Limb (tissue), 2 donors: ENCODE data around the gene SMARCB1.
"Not testable (repeated sequence)": the region's sequence is repeated elsewhere in the genome, so short reads cannot be mapped to it uniquely, and the experiment has no call there.

Experiments
- DNase-seq, 2 donors: peaks; one replicate each; pipeline ENCODE4 v3.0.0-alpha.2; 2016; ENCODE audit errors: extremely low spot score in 2 of 2

The SMARCB1 gene

DNA sequence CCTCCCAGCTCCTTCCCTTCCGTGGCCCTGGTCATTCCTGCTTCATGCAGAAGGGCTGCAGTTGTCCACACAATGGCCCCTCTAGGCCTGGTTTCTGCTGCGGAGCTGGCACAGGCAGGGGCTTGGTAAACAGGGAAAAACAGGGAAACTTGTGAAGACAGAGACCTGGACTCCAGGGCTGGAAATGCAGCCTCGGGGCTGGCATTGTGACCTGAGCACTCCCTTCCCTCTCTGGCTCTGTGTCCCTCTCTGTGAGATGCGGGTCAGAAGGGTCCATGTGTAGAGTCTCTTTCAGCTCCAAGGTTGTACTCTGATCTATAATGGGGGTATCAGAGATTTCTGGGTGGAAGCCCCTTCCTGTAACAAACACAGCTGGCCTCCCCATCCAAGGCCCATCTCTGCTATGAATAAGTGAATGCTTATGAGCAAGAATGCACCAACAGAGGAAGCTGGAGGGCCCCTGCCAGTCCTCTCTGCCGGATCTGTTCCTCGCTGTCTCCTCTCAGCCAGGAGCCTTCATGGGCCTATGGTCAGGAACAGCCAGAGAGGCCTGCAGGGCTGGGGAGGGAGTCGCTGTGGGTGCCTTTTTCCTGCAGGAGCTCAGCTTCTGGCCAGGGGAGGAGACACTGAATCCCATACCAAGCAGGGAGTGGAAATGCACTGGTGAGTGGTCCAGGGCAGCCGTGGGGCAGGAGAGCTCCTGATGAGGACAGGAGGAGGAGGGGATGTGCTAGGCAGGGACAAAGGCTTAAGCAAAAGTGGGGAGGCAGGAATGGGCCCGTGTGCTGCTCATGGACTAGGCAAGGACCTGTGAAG, 58.7 kb downstream of the SMARCB1 start:
- DNase-seq: no peak

DNA sequence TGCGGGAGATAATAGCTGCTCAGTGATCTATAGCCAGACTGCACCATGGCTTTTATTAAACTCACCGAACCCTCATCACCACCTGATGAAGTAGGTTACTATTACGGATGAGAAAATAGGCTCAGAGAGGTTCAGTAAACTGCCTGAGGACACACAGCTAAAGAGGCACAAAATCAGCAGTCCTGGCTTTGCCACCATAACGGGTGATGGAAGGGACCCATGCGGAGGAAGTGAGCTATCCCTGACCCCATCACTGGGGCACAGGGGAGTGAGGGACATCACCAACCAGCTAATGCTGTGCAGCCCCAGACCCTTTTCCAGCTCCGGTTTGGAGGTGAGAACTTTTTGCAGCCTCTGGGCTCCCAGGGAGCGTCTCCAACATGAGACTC, 59.3 kb downstream of the SMARCB1 start:
- DNase-seq: no peak

DNA sequence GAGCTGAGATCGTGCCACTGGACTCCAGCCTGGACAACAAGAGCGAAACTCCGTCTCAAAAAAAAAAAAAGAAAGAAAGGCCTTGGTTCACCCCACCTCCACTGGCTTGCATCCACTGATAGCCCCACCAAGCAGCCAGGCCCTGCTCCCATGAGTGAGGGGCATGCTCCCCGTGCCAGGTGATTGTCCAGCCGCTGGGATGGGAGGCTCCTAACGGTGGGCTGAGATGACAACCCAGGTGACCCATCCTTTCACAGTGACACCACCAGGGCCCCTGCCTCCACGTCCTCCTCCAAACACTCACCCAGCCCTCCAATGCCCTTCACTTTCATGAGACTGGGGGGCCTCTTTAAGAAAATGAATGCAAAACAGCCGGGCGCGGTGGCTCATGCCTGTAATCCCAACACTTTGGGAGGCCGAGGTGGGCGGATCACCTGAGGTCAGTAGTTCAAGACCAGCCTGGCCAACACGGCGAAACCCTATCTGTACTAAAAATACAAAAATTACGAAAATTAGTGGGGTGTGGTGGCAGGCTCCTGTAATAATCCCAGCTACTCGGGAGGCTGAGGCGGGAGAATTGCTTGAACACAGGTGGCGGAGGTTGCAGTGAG, 60.6 kb downstream of the SMARCB1 start:
- DNase-seq: no peak

DNA sequence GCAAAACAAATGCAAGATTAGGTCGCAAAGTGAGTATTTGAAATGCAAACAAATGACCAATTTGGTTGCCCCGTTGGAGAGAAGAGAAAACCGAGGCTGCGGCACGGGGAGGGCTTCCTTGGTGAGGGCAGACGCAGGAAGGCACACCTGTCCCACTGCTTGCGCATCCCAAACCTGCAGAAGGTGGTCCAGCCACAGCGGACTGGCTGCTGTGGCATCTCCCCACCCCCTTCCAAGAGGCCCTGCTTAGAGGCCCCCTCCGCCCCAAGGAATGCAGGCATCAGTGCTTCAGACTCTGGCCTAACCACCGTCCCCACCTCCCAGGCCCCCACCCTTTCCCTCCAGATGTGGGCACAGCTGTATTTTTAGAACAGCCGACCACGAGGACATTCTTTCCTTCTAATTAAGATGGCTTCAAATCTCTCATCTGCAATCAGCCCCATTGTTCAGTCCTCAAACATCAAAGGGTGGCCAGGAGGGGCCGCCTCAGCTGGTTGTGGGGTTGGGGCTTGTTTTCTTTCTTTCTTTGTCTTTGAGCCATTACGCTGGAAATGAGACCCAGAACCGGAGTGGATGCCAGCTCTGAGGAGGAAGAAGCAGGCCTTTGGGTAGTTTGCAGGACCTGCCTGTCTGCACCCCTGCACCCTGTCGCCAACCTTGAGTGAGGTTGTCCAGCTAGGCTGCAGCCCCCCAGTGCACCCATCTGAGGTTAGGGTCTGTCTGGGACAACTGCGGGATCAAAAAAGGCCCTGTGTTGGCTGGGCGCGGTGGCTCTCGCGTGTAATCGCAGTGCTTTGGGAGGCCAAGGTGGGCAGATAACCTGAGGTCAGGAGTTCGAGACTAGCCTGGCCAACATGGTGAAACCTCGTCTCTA, 61.5 kb downstream of the SMARCB1 start:
- no peak for DNase-seq

DNA sequence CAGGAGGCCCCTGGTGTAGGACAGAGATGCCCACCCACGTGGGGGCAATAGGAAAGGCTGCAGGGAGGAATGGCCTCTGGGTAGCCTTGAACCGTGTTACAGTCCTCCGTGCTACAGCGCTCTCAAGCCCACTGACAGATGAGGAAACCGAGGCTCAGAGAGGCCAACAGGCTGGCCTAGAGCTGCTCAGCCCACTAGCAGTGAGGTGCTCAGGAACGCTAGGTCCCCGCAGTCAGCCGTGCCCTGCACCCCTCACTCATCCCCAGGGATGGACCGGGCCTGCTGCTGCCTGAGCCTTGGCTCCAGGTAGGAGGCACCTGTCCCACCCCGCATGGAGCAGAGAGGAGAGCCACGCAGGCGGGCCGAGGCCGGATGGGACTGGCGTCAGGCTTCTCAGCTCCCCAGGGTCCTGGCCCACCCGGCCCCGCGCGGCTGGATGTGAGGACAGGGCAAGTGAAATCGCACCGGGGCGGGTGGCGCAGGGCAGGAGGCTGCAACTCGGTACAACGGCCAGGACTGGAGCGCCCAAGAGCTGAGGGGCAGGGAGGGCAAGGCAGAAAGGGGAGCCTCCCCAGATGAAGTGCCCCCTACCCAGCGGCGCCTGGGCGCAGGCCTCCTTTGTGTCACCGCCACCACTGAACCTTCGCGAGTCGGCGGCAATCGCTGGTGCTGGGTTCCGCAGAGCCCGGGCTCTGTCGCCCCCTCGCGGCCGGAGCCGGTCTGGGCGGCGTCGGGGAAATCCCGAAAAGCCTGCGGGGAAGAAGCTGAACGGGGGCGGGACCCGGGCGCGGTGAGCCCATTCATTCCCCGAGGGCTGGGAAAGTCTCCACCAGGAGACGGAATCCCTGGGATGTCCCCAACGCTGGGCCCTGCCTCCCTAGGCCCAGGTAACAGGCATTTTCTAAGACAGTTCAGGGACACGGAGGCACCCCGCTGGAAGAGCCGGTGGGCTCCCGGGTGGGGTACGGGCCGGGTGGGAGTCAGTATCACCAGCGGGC, 62.5 kb downstream of the SMARCB1 start:
- DNase-seq: peak; percentile 81 to 95

DNA sequence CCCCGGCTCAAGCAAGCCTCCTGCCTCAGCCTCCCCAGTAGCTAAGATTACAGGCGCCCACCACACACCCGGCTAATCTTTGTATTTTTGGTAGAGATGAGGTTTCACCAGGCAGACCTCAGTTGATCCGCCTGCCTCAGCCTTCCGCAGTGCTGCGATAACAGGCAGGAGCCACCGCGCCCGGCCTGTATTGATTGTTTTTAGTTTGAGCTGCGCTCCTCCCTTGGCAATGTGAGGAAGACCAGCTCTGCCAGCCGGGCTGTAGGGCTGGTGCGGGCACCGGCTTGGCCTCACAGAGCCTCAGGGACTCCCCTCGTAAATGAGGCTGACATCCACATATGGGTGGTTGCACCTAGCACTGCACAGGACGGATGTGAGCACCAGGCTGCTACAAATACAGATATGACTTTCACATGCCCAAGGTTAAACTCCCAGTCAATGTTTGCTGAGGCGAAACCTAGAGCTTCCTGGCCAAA, 63.4 kb downstream of the SMARCB1 start:
- no peak for DNase-seq

DNA sequence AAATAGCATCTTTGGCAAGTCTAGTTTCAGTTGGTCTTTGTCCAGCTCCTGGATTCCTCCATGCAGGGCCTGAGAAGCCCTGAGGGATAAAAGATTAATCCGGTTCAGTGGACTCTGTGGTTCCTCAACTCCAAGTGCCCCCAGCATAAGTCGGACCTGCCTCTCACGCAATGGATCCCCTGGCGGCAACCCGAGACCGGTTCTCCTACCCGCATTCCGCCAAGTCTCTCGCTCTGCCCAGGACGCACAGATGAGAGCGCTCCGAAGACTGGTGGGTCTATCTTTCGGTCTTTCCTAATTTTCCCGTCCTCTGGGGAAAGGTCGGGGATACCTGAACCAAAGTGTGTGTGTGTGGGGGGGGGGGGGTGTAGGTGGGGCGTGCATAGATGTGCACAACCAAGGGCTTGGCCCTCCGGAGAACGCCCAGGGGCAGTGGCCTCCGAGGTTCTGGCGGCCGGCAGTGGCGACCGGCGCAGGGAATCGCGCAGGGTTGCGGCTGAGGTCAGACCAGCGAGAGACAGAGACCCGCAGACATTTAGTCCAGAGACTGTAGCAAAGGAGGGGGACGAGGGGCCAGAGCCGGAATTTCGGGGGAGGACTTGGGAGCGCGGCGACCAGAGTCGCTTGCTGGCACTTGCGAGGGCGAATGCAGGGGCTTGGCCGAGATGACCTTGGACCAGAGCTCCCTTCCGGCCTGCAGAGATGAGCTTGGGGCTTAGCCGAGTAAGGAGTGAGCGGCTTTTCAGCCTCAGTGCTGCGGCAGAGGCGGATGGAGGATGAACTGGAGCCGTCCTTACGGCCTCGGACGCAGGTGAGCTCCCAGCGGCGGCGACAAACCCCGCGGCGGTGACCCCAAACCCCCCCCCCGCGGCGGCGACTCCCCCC, 70.2 kb downstream of the SMARCB1 start:
- peak in 1 of 2 donors; percentile 65 for DNase-seq

DNA sequence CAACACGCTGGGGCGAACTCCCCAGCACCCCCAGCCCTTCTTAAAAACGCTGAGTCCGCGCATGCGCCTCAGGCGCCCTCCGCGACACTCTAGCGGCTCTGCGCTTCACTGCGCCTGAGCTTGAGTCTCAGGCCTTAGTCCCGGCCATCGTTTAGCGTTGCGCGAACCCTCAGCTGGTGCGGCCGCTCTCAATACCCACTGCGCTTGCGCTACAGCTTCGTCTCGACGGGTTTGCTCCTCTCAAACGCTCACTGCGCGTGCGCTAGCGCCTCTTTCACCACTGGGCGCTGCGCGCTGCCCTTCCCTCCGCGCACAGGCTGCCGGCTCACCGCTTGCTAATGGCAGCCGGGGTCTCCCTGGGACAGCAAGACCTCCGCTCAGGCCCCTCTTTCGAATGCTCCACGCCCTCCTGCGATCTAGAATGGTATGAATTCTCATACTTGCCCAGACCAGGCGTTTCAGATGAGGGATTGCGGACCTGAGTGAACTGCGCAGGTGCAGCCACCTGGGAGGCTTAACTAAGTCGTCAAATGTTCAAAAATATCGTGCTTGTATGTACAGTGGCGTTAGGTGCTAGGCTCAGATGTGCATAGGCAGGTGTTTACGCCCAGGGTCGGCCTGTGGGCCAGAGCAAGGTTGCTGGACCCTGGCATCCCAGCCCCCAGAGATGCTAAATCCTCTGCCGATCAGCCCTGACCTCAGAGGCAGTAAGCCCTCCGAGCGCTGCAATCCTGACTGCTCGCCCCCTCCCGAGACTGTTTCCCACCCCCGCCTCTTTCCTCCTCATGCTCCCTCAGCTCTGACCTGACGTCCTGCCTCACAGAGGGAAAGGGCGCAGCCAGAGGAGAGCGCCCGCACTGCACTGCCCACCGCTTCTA, 71.1 kb downstream of the SMARCB1 start, which contains the start of gene SLC2A11:
Gene SLC2A11 (plus strand): TSS at position 270 of the 878 bp plus-strand sequence. CDS start 125 bp downstream, at position 395.
- peak; percentile 96 to 99 for DNase-seq

DNA sequence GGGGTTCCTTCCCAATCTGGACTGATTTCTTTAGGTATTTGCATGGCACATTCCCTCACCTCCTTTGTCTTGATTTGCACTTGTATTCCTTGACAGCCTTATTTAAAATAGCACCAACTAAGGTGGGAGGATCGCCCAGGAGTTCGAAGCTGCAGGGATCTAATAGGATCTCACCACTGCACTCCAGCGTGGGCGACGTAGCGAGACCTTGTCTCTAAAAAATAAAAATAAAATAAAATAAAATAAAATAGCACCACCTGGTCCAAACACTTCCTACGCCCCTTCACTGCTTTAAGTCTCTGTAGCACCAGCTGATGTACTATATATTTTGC, 71.7 kb downstream of the SMARCB1 start:
- no peak for DNase-seq

DNA sequence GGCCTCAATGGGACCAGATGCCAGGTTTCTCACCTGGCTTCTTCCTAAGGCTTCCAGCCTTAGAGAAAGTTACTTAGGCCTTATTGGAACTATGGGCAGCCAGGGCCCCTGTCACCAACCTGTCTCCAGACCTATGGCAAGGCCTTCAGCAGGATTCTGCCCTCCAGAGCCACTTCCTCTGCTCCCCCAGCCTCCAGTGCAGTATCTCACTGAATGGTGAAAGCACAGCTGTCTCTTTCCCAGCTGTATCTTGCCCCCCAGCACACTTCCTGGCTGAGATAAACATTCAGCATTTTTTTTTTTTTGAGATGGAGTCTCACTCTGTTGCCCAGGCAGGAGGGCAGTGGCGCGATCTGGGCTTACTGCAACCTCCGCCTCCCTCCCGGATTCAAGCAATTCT, 72.4 kb downstream of the SMARCB1 start:
- no peak for DNase-seq

DNA sequence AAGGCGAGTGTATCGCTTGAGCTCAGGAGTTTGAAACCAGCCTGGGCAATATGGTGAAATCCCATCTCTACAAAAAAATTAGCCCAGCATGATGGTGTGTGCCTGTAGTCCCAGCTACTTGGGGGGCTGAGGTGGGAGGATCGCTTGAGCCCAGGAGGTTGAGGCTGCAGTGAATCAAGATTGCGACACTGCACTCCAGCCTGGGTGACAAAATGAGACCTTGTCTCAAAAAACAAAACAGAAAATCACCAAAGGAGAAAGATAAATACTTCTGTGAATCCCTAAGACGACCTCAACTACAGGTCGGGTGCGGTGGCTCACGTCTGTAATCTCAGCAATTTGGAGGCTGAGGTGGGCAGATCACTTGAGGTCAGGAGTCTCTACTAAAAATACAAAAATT, 73.4 kb downstream of the SMARCB1 start:
- not testable (repeated sequence) for DNase-seq

DNA sequence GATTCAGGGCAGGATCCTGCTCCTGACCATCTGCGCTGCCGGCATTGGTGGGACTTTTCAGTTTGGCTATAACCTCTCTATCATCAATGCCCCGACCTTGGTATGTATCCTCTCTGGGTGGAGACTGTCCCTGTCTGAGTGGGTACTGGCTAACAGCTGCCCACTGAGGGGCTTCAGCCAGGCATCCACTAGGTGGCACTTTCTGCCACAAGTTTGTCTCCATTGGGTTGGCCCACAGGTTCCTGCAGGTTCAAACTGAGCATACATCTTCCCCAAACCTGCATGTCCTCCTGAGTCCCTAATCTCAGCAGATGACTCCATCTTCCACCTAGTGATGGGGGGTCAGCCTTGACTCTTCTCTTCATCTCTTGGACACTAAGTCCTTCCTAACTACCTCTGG, 75.3 kb downstream of the SMARCB1 start:
- no peak for DNase-seq

DNA sequence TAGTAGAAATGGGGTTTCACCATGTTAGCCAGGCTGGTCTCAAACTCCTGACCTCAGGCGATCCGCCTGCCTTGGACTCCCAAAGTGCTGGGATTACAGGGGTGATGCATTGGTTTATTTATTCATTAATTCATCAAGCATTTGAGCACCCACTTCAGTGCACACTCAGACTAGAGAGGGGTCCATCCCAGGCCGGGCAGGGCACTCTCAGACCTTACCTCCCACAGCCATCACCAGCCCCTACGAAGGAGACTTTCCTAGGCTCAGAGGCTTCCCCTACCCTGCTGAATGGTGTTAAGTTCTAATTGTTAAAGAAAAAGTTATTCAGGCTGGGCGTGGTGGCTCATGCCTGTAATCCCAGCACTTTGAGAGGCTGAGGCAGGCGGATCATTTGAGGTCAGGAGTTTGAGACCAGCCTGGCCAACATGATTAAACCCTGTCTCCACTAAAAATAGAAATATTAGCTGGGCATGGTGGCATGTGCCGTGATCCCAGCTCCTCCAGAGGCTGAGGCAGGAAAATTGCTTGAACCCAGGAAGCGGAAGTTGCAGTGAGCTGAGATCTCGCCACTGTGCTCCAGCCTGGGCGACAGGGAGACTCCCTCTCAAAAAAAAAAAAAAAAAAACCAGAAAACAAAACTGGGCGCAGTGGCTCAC, 77.9 kb downstream of the SMARCB1 start:
- DNase-seq: not testable (repeated sequence)

DNA sequence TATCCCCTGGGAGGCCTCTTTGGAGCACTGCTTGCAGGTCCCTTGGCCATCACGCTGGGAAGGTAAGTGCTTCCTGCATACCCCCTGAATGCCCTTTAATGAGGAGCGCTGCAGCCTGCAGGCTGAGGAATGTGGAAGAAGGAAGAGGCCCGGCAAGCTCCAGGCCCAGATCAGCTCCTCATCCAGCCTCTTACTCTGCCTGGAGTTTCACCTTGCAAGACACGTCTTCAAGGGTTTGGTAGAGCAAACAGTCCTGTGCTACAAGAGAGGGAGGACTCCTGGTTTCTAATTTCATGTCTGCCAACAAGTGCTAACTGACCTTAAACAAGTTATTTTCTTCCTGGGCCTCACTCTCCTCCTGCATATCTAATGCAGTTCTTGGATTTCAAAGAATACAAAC, 81.8 kb downstream of the SMARCB1 start:
- DNase-seq: no peak

DNA sequence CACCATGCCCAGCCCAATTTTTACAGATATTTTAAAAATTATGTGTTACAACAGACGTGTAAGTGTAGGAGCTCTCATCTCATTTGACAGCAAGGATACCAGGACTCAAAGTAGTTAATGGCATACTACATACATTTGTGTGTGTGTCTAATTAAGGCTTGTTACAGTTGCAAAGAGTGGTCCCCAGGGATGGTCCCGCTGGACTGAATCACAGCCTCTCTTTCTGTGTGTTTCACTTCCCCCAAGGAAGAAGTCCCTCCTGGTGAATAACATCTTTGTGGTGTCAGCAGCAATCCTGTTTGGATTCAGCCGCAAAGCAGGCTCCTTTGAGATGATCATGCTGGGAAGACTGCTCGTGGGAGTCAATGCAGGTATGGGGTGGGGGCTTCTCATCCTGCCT, 88.1 kb downstream of the SMARCB1 start:
- DNase-seq: no peak

DNA sequence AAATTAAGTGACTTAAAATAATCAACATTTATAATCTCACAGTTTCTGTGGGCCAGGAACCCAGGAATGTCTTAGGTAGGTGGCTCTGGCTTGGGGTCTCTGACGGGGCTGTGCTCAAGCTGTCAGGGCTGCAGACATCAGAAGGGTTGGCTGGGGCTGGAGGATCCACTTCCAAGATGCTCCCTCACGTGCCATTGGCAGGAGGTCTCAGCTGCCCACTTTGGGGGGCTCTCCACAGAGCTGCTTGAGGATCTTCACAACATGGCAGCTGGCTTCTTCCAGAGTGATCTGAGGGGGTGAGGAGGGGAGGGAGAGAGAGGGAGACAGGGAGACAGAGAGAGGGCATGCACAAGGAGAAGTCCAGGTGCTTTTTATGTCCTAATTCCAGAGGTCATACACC, 89.0 kb downstream of the SMARCB1 start:
- DNase-seq: no peak

DNA sequence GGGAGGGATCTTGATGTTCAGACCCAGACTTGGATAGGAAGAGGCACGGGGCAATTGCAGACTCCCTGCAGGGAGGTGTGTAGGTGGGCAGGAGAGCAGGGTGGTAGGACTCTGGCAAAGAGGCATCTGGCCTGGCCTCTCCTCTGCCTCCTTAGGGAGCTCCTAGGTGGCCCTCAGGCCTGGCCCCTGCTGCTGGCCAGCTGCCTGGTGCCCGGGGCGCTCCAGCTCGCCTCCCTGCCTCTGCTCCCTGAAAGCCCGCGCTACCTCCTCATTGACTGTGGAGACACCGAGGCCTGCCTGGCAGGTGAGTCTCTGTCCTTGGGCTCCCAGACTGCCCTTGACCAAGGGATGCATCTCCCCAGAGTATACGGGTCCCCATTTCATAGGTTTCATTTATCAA, 90.8 kb downstream of the SMARCB1 start:
- DNase-seq: no peak

DNA sequence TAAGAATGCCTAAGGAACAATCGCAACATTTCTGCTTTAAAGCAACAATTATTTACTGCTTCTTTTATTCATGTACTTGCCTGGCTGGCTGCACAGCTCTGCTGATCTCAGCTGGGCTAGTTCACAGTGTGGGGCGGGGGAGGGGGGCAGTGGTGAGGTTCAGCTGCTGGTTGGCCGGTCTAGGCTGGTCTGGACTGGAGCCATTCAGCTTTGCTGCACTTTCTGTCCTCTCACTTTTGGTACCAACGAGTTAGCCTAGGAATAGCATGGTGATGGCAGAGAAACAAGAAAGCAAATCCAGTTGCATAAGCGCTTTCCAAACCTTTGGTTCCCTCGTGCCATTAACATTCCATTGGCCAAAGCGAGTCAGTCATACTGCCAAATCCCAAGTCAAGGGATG, 91.5 kb downstream of the SMARCB1 start:
- DNase-seq: no peak
